Esophagus squamous epithelium (tissue), 4 donors: ENCODE results near the gene THUMPD2.
"Not testable (repeated sequence)": the region's sequence is repeated elsewhere in the genome, so short reads cannot be mapped to it uniquely, and the experiment has no call there.

Experiments used
- POLR2A ChIP-seq, 4 donors: fragments of 450-650 bp; IDR thresholded peaks; one replicate each; pipeline ENCODE4 v1.6.1; 2017; ENCODE audit warnings: antibody characterized with exemption in 4 of 4, mild to moderate bottlenecking in 4 of 4, moderate library complexity in 3 of 4
- TF ChIP-seq, protein P1 (sequence below), 6 experiments: fragments of 450-650 bp in 4 of 6; fragments of 200-600 bp in 2 of 6; sonication (generic) in 2 of 6; IDR thresholded peaks; one replicate each; pipeline ENCODE4 v1.5.1; 2016 to 2019; ENCODE audit warnings: antibody characterized with exemption in 6 of 6, mild to moderate bottlenecking in 4 of 6, moderate library complexity in 4 of 6

DNA sequence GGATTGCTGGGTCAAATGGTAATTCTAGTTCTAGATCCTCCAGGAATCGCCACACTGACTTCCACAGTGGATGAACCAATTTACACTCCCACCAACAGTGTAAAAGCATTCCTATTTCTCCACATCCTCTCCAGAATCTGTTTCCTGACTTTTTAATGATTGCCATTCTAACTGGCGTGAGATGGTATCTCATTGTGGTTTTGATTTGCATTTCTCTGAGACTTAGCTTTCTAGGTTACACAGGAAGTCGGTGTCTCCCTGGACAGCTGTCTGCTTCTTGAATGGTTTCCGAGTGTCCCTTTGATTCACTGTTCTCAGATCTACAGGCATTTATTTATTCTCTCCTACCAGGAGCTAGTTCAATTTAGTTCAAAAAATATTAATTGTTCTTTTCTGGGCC, 51.0 kb downstream of the THUMPD2 start:
- TF ChIP-seq, protein P1, sequence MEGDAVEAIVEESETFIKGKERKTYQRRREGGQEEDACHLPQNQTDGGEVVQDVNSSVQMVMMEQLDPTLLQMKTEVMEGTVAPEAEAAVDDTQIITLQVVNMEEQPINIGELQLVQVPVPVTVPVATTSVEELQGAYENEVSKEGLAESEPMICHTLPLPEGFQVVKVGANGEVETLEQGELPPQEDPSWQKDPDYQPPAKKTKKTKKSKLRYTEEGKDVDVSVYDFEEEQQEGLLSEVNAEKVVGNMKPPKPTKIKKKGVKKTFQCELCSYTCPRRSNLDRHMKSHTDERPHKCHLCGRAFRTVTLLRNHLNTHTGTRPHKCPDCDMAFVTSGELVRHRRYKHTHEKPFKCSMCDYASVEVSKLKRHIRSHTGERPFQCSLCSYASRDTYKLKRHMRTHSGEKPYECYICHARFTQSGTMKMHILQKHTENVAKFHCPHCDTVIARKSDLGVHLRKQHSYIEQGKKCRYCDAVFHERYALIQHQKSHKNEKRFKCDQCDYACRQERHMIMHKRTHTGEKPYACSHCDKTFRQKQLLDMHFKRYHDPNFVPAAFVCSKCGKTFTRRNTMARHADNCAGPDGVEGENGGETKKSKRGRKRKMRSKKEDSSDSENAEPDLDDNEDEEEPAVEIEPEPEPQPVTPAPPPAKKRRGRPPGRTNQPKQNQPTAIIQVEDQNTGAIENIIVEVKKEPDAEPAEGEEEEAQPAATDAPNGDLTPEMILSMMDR (IDR thresholded peaks at IDR 0.05) = not testable (repeated sequence)
- TF ChIP-seq POLR2A (IDR thresholded peaks at IDR 0.05) = not testable (repeated sequence)
